Liver (tissue), 9 donors: ENCODE data around the gene RER1. TPM values are rescaled to one million over a fixed set of nuclear protein-coding genes. Genes with fewer than 3 reads are reported as not detected.

Experiments
- DNase-seq: peaks from one replicate; pipeline ENCODE4 v3.0.0-alpha.2; 2017; ENCODE audit warnings: low spot score
- H3K27ac ChIP-seq, 2 donors: one replicate each; pipeline ENCODE4 v1.7.0; 2013; ENCODE audit warnings: inconsistent platforms in 2 of 2, low read length in 2 of 2, control low read depth in 1 of 2, low read depth in 1 of 2, mild to moderate bottlenecking in 1 of 2
- H3K27me3 ChIP-seq, 4 donors: one replicate each; pipeline versions ENCODE4 v1.6.1 to v1.7.0; 2013; ENCODE audit warnings: low read length in 3 of 4, inconsistent platforms in 1 of 4, mild to moderate bottlenecking in 1 of 4, moderate library complexity in 1 of 4; ENCODE audit not compliant: control insufficient read depth in 4 of 4, insufficient read depth in 4 of 4
- H3K36me3 ChIP-seq, 4 donors: one replicate each; pipeline versions ENCODE4 v1.6.1 to v1.7.0; 2013; ENCODE audit warnings: low read length in 3 of 4, mild to moderate bottlenecking in 3 of 4, low read depth in 1 of 4, moderate library complexity in 1 of 4; ENCODE audit not compliant: control insufficient read depth in 4 of 4, insufficient read depth in 3 of 4
- H3K4me1 ChIP-seq, 4 donors: one replicate each; pipeline versions ENCODE4 v1.6.1 to v1.7.0; 2013; ENCODE audit warnings: low read length in 3 of 4, mild to moderate bottlenecking in 3 of 4, moderate library complexity in 1 of 4; ENCODE audit not compliant: control insufficient read depth in 4 of 4, insufficient read depth in 4 of 4
- H3K4me3 ChIP-seq, 3 donors: one replicate each; pipeline versions ENCODE4 v1.6.1 to v1.7.0; 2013; ENCODE audit warnings: low read length in 3 of 3, control low read depth in 1 of 3, low read depth in 1 of 3, mild to moderate bottlenecking in 1 of 3
- H3K9ac ChIP-seq, 2 donors: one replicate each; pipeline ENCODE4 v1.7.0; 2013; ENCODE audit warnings: low read length in 2 of 2, mild to moderate bottlenecking in 2 of 2, moderate library complexity in 2 of 2, control low read depth in 1 of 2, low read depth in 1 of 2
- H3K9me3 ChIP-seq, 4 donors: one replicate each; pipeline versions ENCODE4 v1.6.1 to v1.7.0; 2013; ENCODE audit warnings: low read length in 3 of 4; ENCODE audit not compliant: control insufficient read depth in 4 of 4
- EGR1 ChIP-seq, 2 donors: IDR thresholded peaks; 2 replicates each; pipeline ENCODE4 v1.6.1; 2016 to 2018; ENCODE audit warnings: antibody characterized with exemption in 2 of 2, low read depth in 2 of 2
- FOXA1 ChIP-seq: IDR thresholded peaks from 2 replicates; pipeline ENCODE4 v1.6.1; 2016; ENCODE audit warnings: antibody characterized with exemption
- GABPA ChIP-seq, 2 donors: IDR thresholded peaks in 1 of 2; conservative IDR thresholded peaks in 1 of 2; 2 replicates each; pipeline ENCODE4 v1.6.1; 2016; ENCODE audit warnings: antibody characterized with exemption in 2 of 2, mild to moderate bottlenecking in 1 of 2, moderate library complexity in 1 of 2
- JUND ChIP-seq, 2 donors: IDR thresholded peaks; 2 replicates each; pipeline ENCODE4 v1.6.1; 2016; ENCODE audit warnings: antibody characterized with exemption in 2 of 2
- NR2F2 ChIP-seq: IDR thresholded peaks from 2 replicates; pipeline ENCODE4 v1.6.1; 2016; ENCODE audit warnings: antibody characterized with exemption
- RAD21 ChIP-seq, 2 donors: IDR thresholded peaks; 2 replicates each; pipeline ENCODE4 v1.6.1; 2016; ENCODE audit warnings: antibody characterized with exemption in 2 of 2, mild to moderate bottlenecking in 2 of 2
- TAF1 ChIP-seq: conservative IDR thresholded peaks from 2 replicates; pipeline ENCODE4 v1.6.1; 2016; ENCODE audit warnings: antibody characterized with exemption, mild to moderate bottlenecking
- WGBS: extraction: QIAGEN DNeasy Blood & Tissue Kit; methylation state at CpG from one replicate; pipeline ENCODE4 v1.1.7; 2013; 5-methylcytosine and 5-hydroxymethylcytosine counted together
- polyA plus RNA-seq, 2 donors: library from polyadenylated mRNA; stranded (reverse) in 1 of 2; unstranded in 1 of 2; fragments of 200-250 nt in 1 of 2; fragments of >200 nt in 1 of 2; fragmentation: Nextera tagmentation in 1 of 2; extraction: Ambion mirVana in 1 of 2; gene quantifications; one replicate each; pipeline versions ENCODE4 v1.2.1 to v1.2.3, GENCODE V29; 2013 to 2015
- total RNA-seq, 2 donors: library from RNA; depleted of rRNA; stranded (reverse); fragments of >200 nt; gene quantifications; one replicate each; pipeline ENCODE4 v1.2.3, GENCODE V29; 2014
- TF ChIP-seq, protein P1 (sequence below): IDR thresholded peaks from 2 replicates; pipeline ENCODE4 v1.6.1; 2016; ENCODE audit warnings: antibody characterized with exemption
- TF ChIP-seq, protein P2 (sequence below): IDR thresholded peaks from 2 replicates; pipeline ENCODE4 v1.6.1; 2016; ENCODE audit warnings: antibody characterized with exemption, mild to moderate bottlenecking
- TF ChIP-seq, protein P3 (sequence below): IDR thresholded peaks from 2 replicates; pipeline ENCODE4 v1.6.1; 2016; ENCODE audit warnings: antibody characterized with exemption
- donor health status: healthy.
- donor health status: healthy.
- donor health status: healthy.
- donor health status: healthy.
- donor health status: healthy.

Gene RER1
- total and polyA plus RNA-seq, 4 donors: 43.5 to 142 (median 89.7) TPM

DNA sequence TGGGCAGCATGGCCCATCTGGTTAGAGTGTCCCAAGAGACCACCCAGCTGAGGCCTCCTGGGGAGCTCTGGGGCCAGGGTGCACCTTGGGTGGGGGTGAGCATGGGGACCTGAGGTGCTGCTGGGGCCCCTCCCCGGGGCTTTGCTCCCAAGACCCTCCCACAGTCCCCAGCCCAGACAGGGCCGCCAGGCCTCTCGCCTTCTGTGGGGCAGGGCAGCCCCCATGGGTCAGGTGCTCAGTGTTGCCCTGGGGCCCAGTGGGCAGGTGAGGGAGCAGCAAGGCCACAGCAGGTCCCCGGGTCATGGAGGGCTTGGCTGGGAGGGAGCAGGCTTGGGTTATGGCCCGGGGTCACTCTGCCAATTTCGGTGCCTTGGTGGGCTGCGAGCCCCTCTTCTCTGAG, 45.2 kb downstream of the RER1 start:
- Histone ChIP-seq H3K9me3 (no peaks in the 10 kb centered on the region), H3K9ac (no peak overlapping the region), H3K4me3 (no peak overlapping the region), H3K27ac (no peak overlapping the region), H3K27me3 (peaks cover 0 to 4% (median 0%) of the 10 kb centered on the region in 4 donors), H3K4me1 (no peaks in the 10 kb centered on the region), H3K36me3 (no peaks in the 10 kb centered on the region)
- DNase-seq: no peak
- 86% methylated on average over 7 of the region's 7 CpGs for WGBS
- no peak for TF ChIP-seq GABPA (IDR thresholded peaks at IDR 0.05 in 1 of 2, conservative IDR thresholded peaks at IDR 0.05 in 1 of 2)
- no peak for TF ChIP-seq RAD21 (IDR thresholded peaks at IDR 0.05)
- TF ChIP-seq, protein P1, sequence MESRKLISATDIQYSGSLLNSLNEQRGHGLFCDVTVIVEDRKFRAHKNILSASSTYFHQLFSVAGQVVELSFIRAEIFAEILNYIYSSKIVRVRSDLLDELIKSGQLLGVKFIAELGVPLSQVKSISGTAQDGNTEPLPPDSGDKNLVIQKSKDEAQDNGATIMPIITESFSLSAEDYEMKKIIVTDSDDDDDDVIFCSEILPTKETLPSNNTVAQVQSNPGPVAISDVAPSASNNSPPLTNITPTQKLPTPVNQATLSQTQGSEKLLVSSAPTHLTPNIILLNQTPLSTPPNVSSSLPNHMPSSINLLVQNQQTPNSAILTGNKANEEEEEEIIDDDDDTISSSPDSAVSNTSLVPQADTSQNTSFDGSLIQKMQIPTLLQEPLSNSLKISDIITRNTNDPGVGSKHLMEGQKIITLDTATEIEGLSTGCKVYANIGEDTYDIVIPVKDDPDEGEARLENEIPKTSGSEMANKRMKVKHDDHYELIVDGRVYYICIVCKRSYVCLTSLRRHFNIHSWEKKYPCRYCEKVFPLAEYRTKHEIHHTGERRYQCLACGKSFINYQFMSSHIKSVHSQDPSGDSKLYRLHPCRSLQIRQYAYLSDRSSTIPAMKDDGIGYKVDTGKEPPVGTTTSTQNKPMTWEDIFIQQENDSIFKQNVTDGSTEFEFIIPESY: no peak
- no peak for TF ChIP-seq TAF1
- TF ChIP-seq, protein P2, sequence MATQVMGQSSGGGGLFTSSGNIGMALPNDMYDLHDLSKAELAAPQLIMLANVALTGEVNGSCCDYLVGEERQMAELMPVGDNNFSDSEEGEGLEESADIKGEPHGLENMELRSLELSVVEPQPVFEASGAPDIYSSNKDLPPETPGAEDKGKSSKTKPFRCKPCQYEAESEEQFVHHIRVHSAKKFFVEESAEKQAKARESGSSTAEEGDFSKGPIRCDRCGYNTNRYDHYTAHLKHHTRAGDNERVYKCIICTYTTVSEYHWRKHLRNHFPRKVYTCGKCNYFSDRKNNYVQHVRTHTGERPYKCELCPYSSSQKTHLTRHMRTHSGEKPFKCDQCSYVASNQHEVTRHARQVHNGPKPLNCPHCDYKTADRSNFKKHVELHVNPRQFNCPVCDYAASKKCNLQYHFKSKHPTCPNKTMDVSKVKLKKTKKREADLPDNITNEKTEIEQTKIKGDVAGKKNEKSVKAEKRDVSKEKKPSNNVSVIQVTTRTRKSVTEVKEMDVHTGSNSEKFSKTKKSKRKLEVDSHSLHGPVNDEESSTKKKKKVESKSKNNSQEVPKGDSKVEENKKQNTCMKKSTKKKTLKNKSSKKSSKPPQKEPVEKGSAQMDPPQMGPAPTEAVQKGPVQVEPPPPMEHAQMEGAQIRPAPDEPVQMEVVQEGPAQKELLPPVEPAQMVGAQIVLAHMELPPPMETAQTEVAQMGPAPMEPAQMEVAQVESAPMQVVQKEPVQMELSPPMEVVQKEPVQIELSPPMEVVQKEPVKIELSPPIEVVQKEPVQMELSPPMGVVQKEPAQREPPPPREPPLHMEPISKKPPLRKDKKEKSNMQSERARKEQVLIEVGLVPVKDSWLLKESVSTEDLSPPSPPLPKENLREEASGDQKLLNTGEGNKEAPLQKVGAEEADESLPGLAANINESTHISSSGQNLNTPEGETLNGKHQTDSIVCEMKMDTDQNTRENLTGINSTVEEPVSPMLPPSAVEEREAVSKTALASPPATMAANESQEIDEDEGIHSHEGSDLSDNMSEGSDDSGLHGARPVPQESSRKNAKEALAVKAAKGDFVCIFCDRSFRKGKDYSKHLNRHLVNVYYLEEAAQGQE: no peak

DNA sequence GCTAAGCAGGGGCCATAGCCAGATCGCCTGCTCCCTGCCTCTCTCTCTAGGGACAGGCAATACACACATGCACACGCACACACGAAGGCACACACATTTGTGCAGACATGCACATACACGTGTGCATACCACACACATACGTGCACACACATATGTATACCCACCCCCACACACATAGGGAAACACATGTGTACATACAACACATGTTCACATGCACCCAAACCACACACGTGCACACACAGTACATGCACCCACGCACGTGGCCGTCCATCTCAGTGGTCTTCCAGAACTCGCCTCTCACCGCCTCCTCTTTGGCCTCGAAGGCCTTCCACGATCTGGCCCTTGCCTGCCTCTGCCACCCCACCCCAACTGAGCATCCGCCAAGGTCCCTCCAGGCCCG, 46.0 kb downstream of the RER1 start:
- TF ChIP-seq, protein P3, sequence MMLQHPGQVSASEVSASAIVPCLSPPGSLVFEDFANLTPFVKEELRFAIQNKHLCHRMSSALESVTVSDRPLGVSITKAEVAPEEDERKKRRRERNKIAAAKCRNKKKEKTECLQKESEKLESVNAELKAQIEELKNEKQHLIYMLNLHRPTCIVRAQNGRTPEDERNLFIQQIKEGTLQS: no peak
- no peak for TF ChIP-seq FOXA1
- TF ChIP-seq EGR1 (IDR thresholded peaks at IDR 0.05; ENCODE audit: low read depth in 2 of 2): no peak
- TF ChIP-seq, protein P2: no peak
- TF ChIP-seq GABPA (IDR thresholded peaks at IDR 0.05 in 1 of 2, conservative IDR thresholded peaks at IDR 0.05 in 1 of 2): no peak
- no peak for TF ChIP-seq NR2F2
- TF ChIP-seq TAF1: no peak
- TF ChIP-seq JUND (IDR thresholded peaks at IDR 0.05): no peak
- whole genome bisulfite sequencing: 90% methylated on average over 15 of the region's 15 CpGs
- no peak overlapping the region for H3K4me3 ChIP-seq
- H3K27ac ChIP-seq: no peak overlapping the region
- H3K9ac ChIP-seq: no peak overlapping the region
- no peak for DNase-seq
- no peaks in the 10 kb centered on the region for H3K9me3 ChIP-seq
- no peaks in the 10 kb centered on the region for H3K36me3 ChIP-seq
- peaks cover 0 to 4% (median 0%) of the 10 kb centered on the region in 4 donors for H3K27me3 ChIP-seq
- H3K4me1 ChIP-seq: no peaks in the 10 kb centered on the region
